SU-DHL-6 (cell line): ENCODE measurements around the gene BAHCC1.

Experiments used
- CTCF ChIP-seq: fragments of 200-600 bp; sonication (generic); IDR thresholded peaks from one replicate; pipeline ENCODE4 v1.5.1; 2017; ENCODE audit warnings: antibody characterized with exemption, mild to moderate bottlenecking, low read length, moderate library complexity; ENCODE audit not compliant: insufficient read depth, poor library complexity, severe bottlenecking
- EZH2phosphoT487 ChIP-seq: fragments of 200-600 bp; sonication (generic), shearing (Covaris generic); conservative IDR thresholded peaks from 2 replicates; pipeline ENCODE4 v1.6.1; 2018; ENCODE audit warnings: mild to moderate bottlenecking, antibody characterized with exemption, low read length, moderate library complexity, mixed read lengths

DNA sequence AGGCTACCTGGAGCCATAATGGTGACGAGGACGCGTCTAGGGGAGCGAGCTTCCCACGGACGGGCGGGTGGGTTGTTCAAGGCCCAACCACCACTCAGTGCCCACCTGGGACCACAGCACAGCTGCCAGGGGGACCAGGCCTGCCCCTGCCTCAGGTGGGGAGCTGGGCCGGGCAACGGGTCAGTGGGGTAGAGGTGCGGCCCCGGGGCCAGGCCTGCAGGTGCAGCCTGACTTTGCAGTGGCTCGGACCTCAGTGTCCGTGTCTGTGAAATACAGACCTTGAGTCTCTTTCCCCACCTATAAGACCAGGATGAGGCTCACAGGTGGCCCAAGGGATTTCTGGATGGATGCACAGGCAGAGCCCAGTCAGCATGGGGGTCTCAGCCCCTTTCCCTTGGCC, 74.0 kb downstream of the BAHCC1 start:
- TF ChIP-seq CTCF (no peak), EZH2phosphoT487 (no peak)
